NT2/D1 (cell line): ENCODE measurements around the gene ACMSD.

Experiments used
- DNase-seq: peaks from one replicate; pipeline ENCODE4 v3.0.0-alpha.2; 2011; ENCODE audit warnings: low read depth, low spot score
- H3K27me3 ChIP-seq: 2 replicates; pipeline ENCODE4 v1.6.0; 2011; ENCODE audit warnings: mild to moderate bottlenecking; ENCODE audit not compliant: insufficient read length, insufficient read depth
- H3K36me3 ChIP-seq: 2 replicates; pipeline ENCODE4 v1.6.1; 2011; ENCODE audit warnings: mild to moderate bottlenecking, low read length, mixed read lengths; ENCODE audit not compliant: insufficient read depth, insufficient read length
- H3K4me1 ChIP-seq: 2 replicates; pipeline ENCODE4 v1.5.1; 2011; ENCODE audit not compliant: insufficient read depth, insufficient read length
- H3K4me3 ChIP-seq: 2 replicates; pipeline ENCODE4 v1.5.1; 2011; ENCODE audit warnings: low read depth; ENCODE audit not compliant: insufficient read length
- H3K9ac ChIP-seq: 2 replicates; pipeline ENCODE4 v1.6.0; 2011; ENCODE audit warnings: low read depth; ENCODE audit not compliant: insufficient read length
- H3K9me3 ChIP-seq: 2 replicates; pipeline ENCODE4 v1.5.1; 2011; ENCODE audit warnings: mild to moderate bottlenecking, low read length; ENCODE audit not compliant: insufficient read depth
- SUZ12 ChIP-seq: IDR thresholded peaks from 2 replicates; pipeline ENCODE4 v1.6.1; 2011; ENCODE audit not compliant: insufficient read length, insufficient read depth; ENCODE audit errors: extremely low read depth
- YY1 ChIP-seq: IDR thresholded peaks from 2 replicates; pipeline ENCODE4 v1.6.1; 2011; ENCODE audit not compliant: insufficient read length, insufficient read depth
- ZNF274 ChIP-seq: IDR thresholded peaks from 2 replicates; pipeline ENCODE4 v1.6.1; 2011; ENCODE audit warnings: mild to moderate bottlenecking, low read depth, low read length

ACMSD gene

GRCh38 chr2:134950886-134951285, 112.5 kb downstream of the ACMSD start:
- H3K36me3 ChIP-seq, result peaks cover 94% of the 10 kb centered on the region
- TF ChIP-seq SUZ12 (no peak), YY1 (no peak), ZNF274 (no peak)

More at GRCh38 chr2:134950886-134951285, 112.5 kb downstream of the ACMSD start:
- H3K4me3 ChIP-seq, result no peak overlapping the region
- H3K9me3 ChIP-seq, result no peaks in the 10 kb centered on the region
- H3K4me1 ChIP-seq, result no peaks in the 10 kb centered on the region
- no peak overlapping the region for H3K9ac ChIP-seq
- no peaks in the 10 kb centered on the region for H3K27me3 ChIP-seq
- DNase-seq, result no peak
